IPS DF 4.7 (cell line): Measurements from ENCODE around the gene TMEM178B.
"Not testable (repeated sequence)": the region's sequence is repeated elsewhere in the genome, so short reads cannot be mapped to it uniquely, and the experiment has no call there.

Experiments used
- DNase-seq: peaks from one replicate; pipeline ENCODE4 v3.0.0-alpha.2; 2013; ENCODE audit warnings: low spot score; ENCODE audit errors: extremely low read depth

TMEM178B gene

GRCh38 chr7:141073641-141074161 lies at the start of gene TMEM178B:
TMEM178B (plus strand) TSS chr7:141074064.
- DNase-seq = no peak

- no peak for DNase-seq
Measured at GRCh38 chr7:141024668-141025067, 49.2 kb upstream of the TMEM178B start.

GRCh38 chr7:141027043-141027442 lies 46.8 kb upstream of the TMEM178B start:
- no peak for DNase-seq

- no peak for DNase-seq
Measured at GRCh38 chr7:141028767-141029166, 45.1 kb upstream of the TMEM178B start.

GRCh38 chr7:141032539-141033323 lies 41.1 kb upstream of the TMEM178B start:
- DNase-seq = not testable (repeated sequence)

GRCh38 chr7:141038100-141038499 lies 35.8 kb upstream of the TMEM178B start:
- DNase-seq = not testable (repeated sequence)

GRCh38 chr7:141039376-141039775 lies 34.5 kb upstream of the TMEM178B start:
- DNase-seq = no peak

GRCh38 chr7:141042222-141043193 lies 31.4 kb upstream of the TMEM178B start:
- no peak for DNase-seq

- no peak for DNase-seq
Measured at GRCh38 chr7:141043616-141044015, 30.2 kb upstream of the TMEM178B start.

- no peak for DNase-seq
Measured at GRCh38 chr7:141045126-141045841, 28.6 kb upstream of the TMEM178B start.

GRCh38 chr7:141045842-141046620 lies 27.8 kb upstream of the TMEM178B start:
- DNase-seq = no peak

GRCh38 chr7:141053626-141054025 lies 20.2 kb upstream of the TMEM178B start:
- DNase-seq = no peak

GRCh38 chr7:141055146-141055545 lies 18.7 kb upstream of the TMEM178B start:
- DNase-seq = no peak

- no peak for DNase-seq
Measured at GRCh38 chr7:141057788-141058187, 16.1 kb upstream of the TMEM178B start.

GRCh38 chr7:141067856-141068255 lies 6.0 kb upstream of the TMEM178B start:
- not testable (repeated sequence) for DNase-seq

GRCh38 chr7:141071260-141071854 lies 2.5 kb upstream of the TMEM178B start:
- DNase-seq = no peak

- no peak for DNase-seq
Measured at GRCh38 chr7:141071855-141072547, 1.9 kb upstream of the TMEM178B start.

GRCh38 chr7:141072548-141073172 lies 1.2 kb upstream of the TMEM178B start:
- no peak for DNase-seq

- no peak for DNase-seq
Measured at GRCh38 chr7:141073173-141073640, 657 bp upstream of the TMEM178B start.
